ENCODE measurements around the gene RAP1GAP. TPM values are rescaled to one million over a fixed set of nuclear protein-coding genes. Genes with fewer than 3 reads are reported as not detected.

RAP1GAP gene
- total and polyA plus RNA-seq, 2 donors = 2.1 to 4.0 TPM

GRCh38 chr1:21670956-21671902 is 2.1 kb upstream of the RAP1GAP start:
- no peak overlapping the region for H3K27ac ChIP-seq (ENCODE audit: low read depth)
- no peak overlapping the region for H3K4me3 ChIP-seq (ENCODE audit: low read depth, low read length)
- DNase-seq (ENCODE audit: extremely low spot score) = no peak
- H3K36me3 ChIP-seq (ENCODE audit: insufficient read depth) = no peaks in the 10 kb centered on the region
- H3K4me1 ChIP-seq (ENCODE audit: insufficient read depth) = peaks cover 3% of the 10 kb centered on the region
- WGBS = 55% methylated on average over 11 of the region's 11 CpGs

- Histone ChIP-seq H3K27ac (ENCODE audit: low read depth) (no peak overlapping the region), H3K36me3 (ENCODE audit: insufficient read depth) (no peaks in the 10 kb centered on the region), H3K4me1 (ENCODE audit: insufficient read depth) (peaks cover 3% of the 10 kb centered on the region), H3K4me3 (ENCODE audit: low read depth, low read length) (no peak overlapping the region)
- WGBS = 51% methylated on average over 16 of the region's 16 CpGs
- DNase-seq (ENCODE audit: extremely low spot score) = no peak
These were observed 1.1 kb upstream of the RAP1GAP start for GRCh38 chr1:21670059-21670881.

- under 1% methylated on average over 25 of the region's 25 CpGs for WGBS
- DNase-seq (ENCODE audit: extremely low spot score) = no peak
- Histone ChIP-seq H3K4me1 (ENCODE audit: insufficient read depth) (peaks cover 3% of the 10 kb centered on the region), H3K27ac (ENCODE audit: low read depth) (no peak overlapping the region), H3K36me3 (ENCODE audit: insufficient read depth) (no peaks in the 10 kb centered on the region), H3K4me3 (ENCODE audit: low read depth, low read length) (peak overlapping the region; percentile 36)
These were observed 253 bp downstream of the RAP1GAP start for GRCh38 chr1:21668951-21669257.

- DNase-seq (ENCODE audit: extremely low spot score) = no peak
- Histone ChIP-seq H3K4me1 (ENCODE audit: insufficient read depth) (peaks cover 3% of the 10 kb centered on the region), H3K36me3 (ENCODE audit: insufficient read depth) (no peaks in the 10 kb centered on the region), H3K27ac (ENCODE audit: low read depth) (no peak overlapping the region), H3K4me3 (ENCODE audit: low read depth, low read length) (peak overlapping the region; percentile 36)
- WGBS = 9% methylated on average over 33 of the region's 33 CpGs
These were observed 766 bp downstream of the RAP1GAP start for GRCh38 chr1:21668232-21668950.

GRCh38 chr1:21667348-21668231 is 1.6 kb downstream of the RAP1GAP start:
- Histone ChIP-seq H3K36me3 (ENCODE audit: insufficient read depth) (no peaks in the 10 kb centered on the region), H3K4me3 (ENCODE audit: low read depth, low read length) (no peak overlapping the region), H3K4me1 (ENCODE audit: insufficient read depth) (peaks cover 3% of the 10 kb centered on the region), H3K27ac (ENCODE audit: low read depth) (no peak overlapping the region)
- no peak for DNase-seq (ENCODE audit: extremely low spot score)
- WGBS = 83% methylated on average over 11 of the region's 11 CpGs

- Histone ChIP-seq H3K27ac (ENCODE audit: low read depth) (no peak overlapping the region), H3K4me1 (ENCODE audit: insufficient read depth) (peaks cover 3% of the 10 kb centered on the region), H3K4me3 (ENCODE audit: low read depth, low read length) (no peak overlapping the region), H3K36me3 (ENCODE audit: insufficient read depth) (no peaks in the 10 kb centered on the region)
- 61% methylated on average over 22 of the region's 22 CpGs for WGBS
- DNase-seq (ENCODE audit: extremely low spot score) = no peak
These were observed 2.4 kb downstream of the RAP1GAP start for GRCh38 chr1:21666576-21667320.

- Histone ChIP-seq H3K36me3 (ENCODE audit: insufficient read depth) (no peaks in the 10 kb centered on the region), H3K4me3 (ENCODE audit: low read depth, low read length) (no peak overlapping the region), H3K4me1 (ENCODE audit: insufficient read depth) (peaks cover 3% of the 10 kb centered on the region), H3K27ac (ENCODE audit: low read depth) (no peak overlapping the region)
- 64% methylated on average over 8 of the region's 8 CpGs for WGBS
- no peak for DNase-seq (ENCODE audit: extremely low spot score)
These were observed 3.2 kb downstream of the RAP1GAP start for GRCh38 chr1:21665711-21666575.

- no peak overlapping the region for H3K4me3 ChIP-seq (ENCODE audit: low read depth, low read length)
- WGBS = 70% methylated on average over 10 of the region's 10 CpGs
- no peak overlapping the region for H3K27ac ChIP-seq (ENCODE audit: low read depth)
- no peaks in the 10 kb centered on the region for H3K36me3 ChIP-seq (ENCODE audit: insufficient read depth)
- peaks cover 3% of the 10 kb centered on the region for H3K4me1 ChIP-seq (ENCODE audit: insufficient read depth)
- DNase-seq (ENCODE audit: extremely low spot score) = no peak
These were observed 4.2 kb downstream of the RAP1GAP start for GRCh38 chr1:21664806-21665588.

- WGBS = 64% methylated on average over 16 of the region's 16 CpGs
- H3K4me3 ChIP-seq (ENCODE audit: low read depth, low read length) = no peak overlapping the region
- DNase-seq (ENCODE audit: extremely low spot score) = no peak
- H3K36me3 ChIP-seq (ENCODE audit: insufficient read depth) = no peaks in the 10 kb centered on the region
- peaks cover 3% of the 10 kb centered on the region for H3K4me1 ChIP-seq (ENCODE audit: insufficient read depth)
- H3K27ac ChIP-seq (ENCODE audit: low read depth) = no peak overlapping the region
These were observed 5.0 kb downstream of the RAP1GAP start for GRCh38 chr1:21663951-21664805.

- WGBS = 62% methylated on average over 11 of the region's 11 CpGs
These were observed 5.8 kb downstream of the RAP1GAP start for GRCh38 chr1:21663248-21663950.

More at GRCh38 chr1:21663248-21663950, 5.8 kb downstream of the RAP1GAP start:
- Histone ChIP-seq H3K4me3 (ENCODE audit: low read depth, low read length) (no peak overlapping the region), H3K36me3 (ENCODE audit: insufficient read depth) (no peaks in the 10 kb centered on the region), H3K27ac (ENCODE audit: low read depth) (no peak overlapping the region), H3K4me1 (ENCODE audit: insufficient read depth) (no peaks in the 10 kb centered on the region)
- no peak for DNase-seq (ENCODE audit: extremely low spot score)
